ENCODE data around the gene PDSS1.

GRCh38 chr10:26723016-26723415, 25.5 kb downstream of the PDSS1 start:
- TF ChIP-seq CTCF (IDR thresholded peaks at IDR 0.05) (no peak), POLR2A (IDR thresholded peaks at IDR 0.05) (no peak), EP300 (IDR thresholded peaks at IDR 0.05) (no peak)

Measured in tibial nerve (tissue), 4 donors.